PC-9 (cell line): Measurements from ENCODE around the gene MYO18A. TPM values are rescaled to one million over a fixed set of nuclear protein-coding genes. Genes with fewer than 3 reads are reported as not detected.
"Not testable (repeated sequence)": the region's sequence is repeated elsewhere in the genome, so short reads cannot be mapped to it uniquely, and the experiment has no call there.

Source experiments
- Bru-seq: library from RNA; stranded (reverse); fragments of 400-500 nt; gene quantifications from one replicate; lab custom pipeline; 2021; lab: Mats Ljungman, UMichigan
- BruChase-seq, 2 experiments: library from RNA; stranded (reverse); fragments of 400-500 nt; gene quantifications; one replicate each; lab custom pipeline; 2021; lab: Mats Ljungman, UMichigan
- BruUV-seq: library from RNA; stranded (reverse); fragments of 400-500 nt; replicated peaks from 2 replicates; lab custom pipeline; 2021; lab: Mats Ljungman, UMichigan
- CTCF ChIA-PET: fragments of 300-600 bp; sonication (Branson Sonifier 250); formaldehyde crosslinking; loops from one replicate; lab custom pipeline; 2022; ENCODE audit warnings: antibody characterized with exemption; lab: Charles Lee
- POLR2A ChIA-PET: fragments of 300-600 bp; sonication (Branson Sonifier 250); formaldehyde crosslinking; loops from one replicate; lab custom pipeline; 2022; ENCODE audit warnings: antibody characterized with exemption; ENCODE audit not compliant: unreplicated experiment; lab: Charles Lee
- DNase-seq, 2 experiments: peaks; one replicate each; pipeline versions ENCODE4 v3.0.0 to v3.0.0-alpha.2; 2015 to 2022; ENCODE audit warnings: mixed read lengths in 1 of 2
- H2AFZ ChIP-seq: fragments of 200-600 bp; sonication (generic); 2 replicates; pipeline ENCODE4 v1.8.1; 2017; ENCODE audit warnings: antibody characterized with exemption
- H3F3A ChIP-seq: fragments of 200-600 bp; sonication (generic); 2 replicates; pipeline ENCODE4 v1.8.1; 2017; ENCODE audit warnings: antibody characterized with exemption, mild to moderate bottlenecking, low read depth; ENCODE audit not compliant: insufficient read depth
- H3K27ac ChIP-seq: fragments of 200-600 bp; sonication (generic); 2 replicates; pipeline ENCODE4 v1.6.1; 2016; ENCODE audit warnings: mixed run types
- H3K27me3 ChIP-seq: fragments of 200-600 bp; sonication (generic); 2 replicates; pipeline ENCODE4 v1.6.1; 2016; ENCODE audit warnings: low read depth, mixed run types; ENCODE audit not compliant: insufficient read depth
- H3K36me3 ChIP-seq: fragments of 200-600 bp; sonication (generic); 2 replicates; pipeline ENCODE4 v1.6.1; 2016; ENCODE audit warnings: low read depth, mixed run types
- H3K4me1 ChIP-seq: fragments of 200-600 bp; sonication (generic); replicated peaks from 2 replicates; pipeline ENCODE4 v1.6.1; 2016; ENCODE audit warnings: mixed run types; ENCODE audit not compliant: insufficient read depth
- H3K4me2 ChIP-seq: fragments of 200-600 bp; sonication (generic); 2 replicates; pipeline ENCODE4 v1.6.1; 2017; ENCODE audit warnings: mixed run types
- H3K4me3 ChIP-seq: fragments of 200-600 bp; sonication (generic); 2 replicates; pipeline ENCODE4 v1.6.1; 2016; ENCODE audit warnings: mixed run types
- H3K79me2 ChIP-seq: fragments of 200-600 bp; sonication (generic); 2 replicates; pipeline ENCODE4 v1.6.1; 2017; ENCODE audit warnings: low read depth, mixed run types
- H3K9me2 ChIP-seq: fragments of 200-600 bp; sonication (generic); 2 replicates; pipeline ENCODE4 v1.8.1; 2017; ENCODE audit warnings: mild to moderate bottlenecking; ENCODE audit not compliant: insufficient read depth
- H3K9me3 ChIP-seq: fragments of 200-600 bp; sonication (generic); 2 replicates; pipeline ENCODE4 v1.8.1; 2016; ENCODE audit warnings: low read depth; ENCODE audit not compliant: insufficient read depth
- H4K20me1 ChIP-seq: fragments of 200-600 bp; sonication (generic); 2 replicates; pipeline ENCODE4 v1.8.1; 2017; ENCODE audit not compliant: insufficient read depth
- EZH2 ChIP-seq: fragments of 200-600 bp; sonication (generic); IDR thresholded peaks from 2 replicates; pipeline ENCODE4 v1.8.0; 2017; ENCODE audit warnings: antibody characterized with exemption, low read depth
- intact Hi-C: fragments of 100-400 bp; cut with micrococcal nuclease; formaldehyde crosslinking; loops from one replicate; pipeline ENCODE4 v1.10.0; 2022; ENCODE audit not compliant: unreplicated experiment
- long read RNA-seq: library from polyadenylated mRNA; stranded (forward); transcript quantifications from one replicate; pipeline ENCODE4 v2.0.0, GENCODE V29; 2022
- total RNA-seq: library from RNA; stranded (reverse); gene quantifications from 2 replicates; pipeline ENCODE4 v1.2.3, GENCODE V29; 2021
- TF ChIP-seq, protein P1 (sequence below): fragments of 200-600 bp; sonication (generic); conservative IDR thresholded peaks from 2 replicates; pipeline ENCODE4 v1.6.1; 2017; ENCODE audit warnings: mixed run types, antibody characterized with exemption, mild to moderate bottlenecking, moderate library complexity

MYO18A gene, protein sequence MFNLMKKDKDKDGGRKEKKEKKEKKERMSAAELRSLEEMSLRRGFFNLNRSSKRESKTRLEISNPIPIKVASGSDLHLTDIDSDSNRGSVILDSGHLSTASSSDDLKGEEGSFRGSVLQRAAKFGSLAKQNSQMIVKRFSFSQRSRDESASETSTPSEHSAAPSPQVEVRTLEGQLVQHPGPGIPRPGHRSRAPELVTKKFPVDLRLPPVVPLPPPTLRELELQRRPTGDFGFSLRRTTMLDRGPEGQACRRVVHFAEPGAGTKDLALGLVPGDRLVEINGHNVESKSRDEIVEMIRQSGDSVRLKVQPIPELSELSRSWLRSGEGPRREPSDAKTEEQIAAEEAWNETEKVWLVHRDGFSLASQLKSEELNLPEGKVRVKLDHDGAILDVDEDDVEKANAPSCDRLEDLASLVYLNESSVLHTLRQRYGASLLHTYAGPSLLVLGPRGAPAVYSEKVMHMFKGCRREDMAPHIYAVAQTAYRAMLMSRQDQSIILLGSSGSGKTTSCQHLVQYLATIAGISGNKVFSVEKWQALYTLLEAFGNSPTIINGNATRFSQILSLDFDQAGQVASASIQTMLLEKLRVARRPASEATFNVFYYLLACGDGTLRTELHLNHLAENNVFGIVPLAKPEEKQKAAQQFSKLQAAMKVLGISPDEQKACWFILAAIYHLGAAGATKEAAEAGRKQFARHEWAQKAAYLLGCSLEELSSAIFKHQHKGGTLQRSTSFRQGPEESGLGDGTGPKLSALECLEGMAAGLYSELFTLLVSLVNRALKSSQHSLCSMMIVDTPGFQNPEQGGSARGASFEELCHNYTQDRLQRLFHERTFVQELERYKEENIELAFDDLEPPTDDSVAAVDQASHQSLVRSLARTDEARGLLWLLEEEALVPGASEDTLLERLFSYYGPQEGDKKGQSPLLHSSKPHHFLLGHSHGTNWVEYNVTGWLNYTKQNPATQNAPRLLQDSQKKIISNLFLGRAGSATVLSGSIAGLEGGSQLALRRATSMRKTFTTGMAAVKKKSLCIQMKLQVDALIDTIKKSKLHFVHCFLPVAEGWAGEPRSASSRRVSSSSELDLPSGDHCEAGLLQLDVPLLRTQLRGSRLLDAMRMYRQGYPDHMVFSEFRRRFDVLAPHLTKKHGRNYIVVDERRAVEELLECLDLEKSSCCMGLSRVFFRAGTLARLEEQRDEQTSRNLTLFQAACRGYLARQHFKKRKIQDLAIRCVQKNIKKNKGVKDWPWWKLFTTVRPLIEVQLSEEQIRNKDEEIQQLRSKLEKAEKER (N-terminal part only)
- total RNA-seq (150 and 158 TPM in 2 replicates), Bru-seq, nascent RNA (percentile 79 among the genes with signal in this experiment), BruChase-seq, experiment 1, labeled RNA remaining after a 2-hour chase (percentile 78 among the genes with signal in this experiment), BruChase-seq, experiment 2, labeled RNA remaining after a 6-hour chase (percentile 81 among the genes with signal in this experiment)
- long read RNA-seq, partial matches to known transcripts = 32 of 43 reads
- long read RNA-seq, other reads (novel, unspliced or antisense) = 10 of 43 reads

DNA sequence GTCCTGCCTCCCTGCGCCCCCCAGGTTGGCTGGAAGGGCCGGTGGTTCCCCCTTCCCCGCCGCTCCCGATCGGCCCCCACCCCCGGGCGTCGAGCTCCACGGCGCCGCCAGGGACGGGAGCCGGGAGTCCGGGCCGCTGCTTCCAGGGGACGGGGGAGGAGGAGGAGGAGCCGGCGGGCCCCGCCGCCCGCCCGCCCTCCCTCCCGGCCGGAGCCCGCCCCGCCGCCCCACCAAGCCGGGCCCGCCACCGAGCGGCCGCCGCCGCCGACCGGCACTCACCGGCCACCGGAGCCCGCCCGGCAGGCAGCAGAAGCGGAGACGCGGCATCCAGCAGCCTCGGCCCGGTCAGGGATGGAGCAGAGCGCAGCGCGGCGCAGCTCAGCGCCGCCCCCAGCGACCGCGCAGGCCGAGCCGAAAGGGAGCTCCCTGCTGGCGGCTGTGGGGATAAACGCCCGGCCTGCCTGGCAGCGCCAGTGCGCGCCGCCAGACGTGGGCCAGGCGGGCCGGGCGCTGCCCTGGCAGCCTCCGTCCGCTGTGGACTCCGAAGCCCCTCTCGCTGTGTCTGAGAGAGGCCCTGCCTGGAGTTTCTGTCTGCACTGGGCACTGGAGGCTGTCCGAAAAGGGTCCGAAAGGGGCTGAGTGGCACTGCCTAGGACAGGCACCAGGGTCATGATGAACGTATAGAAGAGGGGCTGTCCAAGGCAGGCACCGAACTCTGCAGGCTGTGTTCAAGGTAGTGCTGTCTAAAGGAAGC lies at the start of gene MYO18A:
TSS of gene MYO18A (minus strand) at position 365 of the 754 bp plus-strand sequence. CDS start 13,458 bp downstream, outside the sequence.
- BruUV-seq = no TSS peak
- Histone ChIP-seq H3K27ac (peak within 1 kb of the TSS; percentile 97), H4K20me1 (no peaks in the 10 kb centered on the region), H3K27me3 (no peaks in the 10 kb centered on the region), H2AFZ (peak within 1 kb of the TSS; percentile 72), H3K9me3 (no peaks in the 10 kb centered on the region), H3K36me3 (no peaks in the 10 kb centered on the region), H3K4me2 (peak within 1 kb of the TSS; percentile 96), H3F3A (peaks cover 48% of the 10 kb centered on the region), H3K79me2 (peaks cover 33% of the 10 kb centered on the region), H3K9me2 (no peaks in the 10 kb centered on the region), H3K4me1 (peaks cover 47% of the 10 kb centered on the region), H3K4me3 (peak within 1 kb of the TSS; percentile 71)
- intact Hi-C loops = no loop called here
- ChIA-PET POLR2A (interaction anchor here (0.5 to 1.0 kb wide), 14 partner anchors 21 to 114 kb away, joined by 3 to 10 read pairs (median 5); partner anchors contain the start of gene NUFIP2), CTCF (interaction anchor here (0.6 to 2.8 kb wide), 15 partner anchors 20 to 447 kb away, joined by 3 to 32 read pairs (median 9); no protein-coding TSS in a partner anchor)
- TF ChIP-seq, protein P1, sequence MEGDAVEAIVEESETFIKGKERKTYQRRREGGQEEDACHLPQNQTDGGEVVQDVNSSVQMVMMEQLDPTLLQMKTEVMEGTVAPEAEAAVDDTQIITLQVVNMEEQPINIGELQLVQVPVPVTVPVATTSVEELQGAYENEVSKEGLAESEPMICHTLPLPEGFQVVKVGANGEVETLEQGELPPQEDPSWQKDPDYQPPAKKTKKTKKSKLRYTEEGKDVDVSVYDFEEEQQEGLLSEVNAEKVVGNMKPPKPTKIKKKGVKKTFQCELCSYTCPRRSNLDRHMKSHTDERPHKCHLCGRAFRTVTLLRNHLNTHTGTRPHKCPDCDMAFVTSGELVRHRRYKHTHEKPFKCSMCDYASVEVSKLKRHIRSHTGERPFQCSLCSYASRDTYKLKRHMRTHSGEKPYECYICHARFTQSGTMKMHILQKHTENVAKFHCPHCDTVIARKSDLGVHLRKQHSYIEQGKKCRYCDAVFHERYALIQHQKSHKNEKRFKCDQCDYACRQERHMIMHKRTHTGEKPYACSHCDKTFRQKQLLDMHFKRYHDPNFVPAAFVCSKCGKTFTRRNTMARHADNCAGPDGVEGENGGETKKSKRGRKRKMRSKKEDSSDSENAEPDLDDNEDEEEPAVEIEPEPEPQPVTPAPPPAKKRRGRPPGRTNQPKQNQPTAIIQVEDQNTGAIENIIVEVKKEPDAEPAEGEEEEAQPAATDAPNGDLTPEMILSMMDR = peak; percentile 78
- no peak for TF ChIP-seq EZH2
- peak; percentile 54 to 79 for DNase-seq

DNA sequence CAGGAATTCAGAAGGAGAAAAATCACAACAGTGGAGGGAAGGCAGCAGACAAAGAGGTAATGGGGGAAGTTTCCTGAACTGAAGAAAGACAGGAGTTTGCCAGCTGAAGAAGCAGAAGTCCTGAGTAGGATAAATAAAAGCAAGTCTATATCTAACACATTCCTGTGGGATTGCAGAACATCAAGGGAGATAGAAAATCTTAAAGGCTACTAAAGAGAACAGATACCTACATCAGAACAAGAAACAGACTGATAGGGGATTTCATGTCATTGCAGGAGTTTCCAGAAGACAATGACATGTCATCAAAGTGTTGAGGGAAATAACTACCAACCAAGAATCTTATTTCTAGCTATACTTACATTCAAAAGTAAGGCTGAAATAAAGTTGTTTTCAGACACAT lies 45.2 kb upstream of the MYO18A start:
- no peak for DNase-seq
- Histone ChIP-seq H3K4me1 (no peaks in the 10 kb centered on the region), H3K27ac (no peak overlapping the region), H2AFZ (no peak overlapping the region), H3K4me2 (no peak overlapping the region), H3K4me3 (no peak overlapping the region), H3K9me3 (no peaks in the 10 kb centered on the region; the same call in 1 of the 2 replicates), H4K20me1 (no peaks in the 10 kb centered on the region), H3K36me3 (no peaks in the 10 kb centered on the region), H3K9me2 (no peaks in the 10 kb centered on the region), H3F3A (peaks cover 13% of the 10 kb centered on the region; the same call in 1 of the 2 replicates), H3K79me2 (no peaks in the 10 kb centered on the region), H3K27me3 (no peaks in the 10 kb centered on the region)
- POLR2A ChIA-PET = interaction anchor here (0.7 kb wide), 2 partner anchors 68 to 323 kb away, joined by 3 to 5 read pairs; partner anchors contain the start of gene NUFIP2
- CTCF ChIA-PET = no interaction called here
- intact Hi-C loops = no loop called here
- TF ChIP-seq, protein P1 = no peak
- no peak for TF ChIP-seq EZH2
- BruUV-seq = no TSS peak

DNA sequence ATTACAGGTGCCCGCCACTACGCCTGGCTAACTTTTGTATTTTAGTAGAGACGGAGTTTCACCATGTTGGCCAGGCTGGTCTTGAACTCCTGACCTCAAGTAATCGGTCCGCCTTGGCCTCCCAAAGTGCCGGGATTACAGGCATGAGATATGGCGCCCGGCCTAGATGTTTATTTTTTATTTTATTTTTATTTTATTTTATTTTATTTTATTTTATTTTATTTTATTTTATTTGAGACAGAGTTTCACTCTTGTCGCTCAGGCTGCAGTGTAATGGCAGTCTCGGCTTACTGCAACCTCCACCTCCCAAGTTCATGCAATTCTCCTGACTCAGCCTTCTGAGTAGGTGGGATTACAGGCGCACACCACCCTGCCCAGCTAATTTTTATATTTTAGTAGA lies 41.1 kb upstream of the MYO18A start:
- H3K4me3 ChIP-seq, POLR2A ChIA-PET, H3K27ac ChIP-seq, intact Hi-C loops, H4K20me1 ChIP-seq, H3K27me3 ChIP-seq, H3K4me2 ChIP-seq, H3K36me3 ChIP-seq, DNase-seq, H3K79me2 ChIP-seq, H3K9me2 ChIP-seq, CTCF ChIA-PET, H2AFZ ChIP-seq, BruUV-seq, H3K9me3 ChIP-seq: not testable (repeated sequence)
- H3K4me1 ChIP-seq = peaks cover 13% of the 10 kb centered on the region
- peaks cover 24% of the 10 kb centered on the region; the same call in 1 of the 2 replicates for H3F3A ChIP-seq
